ENCODE data around the gene RPS16. TPM values are rescaled to one million over a fixed set of nuclear protein-coding genes. Genes with fewer than 3 reads are reported as not detected.
A peak's percentile ranks its signal among the peaks of the same experiment; 100 is the strongest.

Gene RPS16
- total and polyA plus RNA-seq, 9 of the 15 experiments (the other 6 are each of a cell fraction or from before 2014, with no cell fraction given): 82.6 to 3,671 (median 2,204) TPM

DNA sequence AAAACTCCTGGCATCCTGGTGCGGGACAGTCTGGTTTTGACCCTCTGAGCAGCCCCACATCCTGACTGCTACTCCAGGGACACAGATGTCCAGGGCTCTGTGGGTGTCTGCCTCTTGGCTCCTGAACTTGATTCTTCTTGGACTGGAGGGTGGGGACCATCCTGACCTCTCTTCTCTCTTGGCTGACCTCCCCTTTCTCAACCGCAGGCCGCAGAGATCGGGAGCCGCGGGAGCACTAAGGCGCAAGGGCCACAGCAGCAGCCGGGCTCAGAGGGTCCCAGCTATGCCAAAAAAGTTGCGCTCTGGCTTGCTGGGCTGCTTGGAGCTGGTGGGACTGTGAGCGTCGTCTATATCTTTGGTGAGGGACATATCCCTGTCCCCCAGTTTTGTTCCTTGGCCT is 45.9 kb upstream of the RPS16 start:
- WGBS (ENCODE audit: insufficient coverage, low coverage, missing lambda C conversion rate): 12% methylated on average over 10 of the region's 11 CpGs
- in situ Hi-C loops (cut with MboI): no loop called here
- Histone ChIP-seq H3K36me3 (ENCODE audit: control insufficient read depth, insufficient read depth, low read length) (peaks cover 53% of the 10 kb centered on the region), H3K4me1 (replicated peaks in 1 of 2; ENCODE audit: control insufficient read depth in 2 of 2, insufficient read depth in 2 of 2, low read length in 2 of 2) (peaks cover 10 to 17% of the 10 kb centered on the region in 2 experiments; a peak in 4 of 5 replicates), H2AFZ (ENCODE audit: low read depth, low read length) (no peak overlapping the region), H3K9ac (ENCODE audit: insufficient read depth in 1 of 2, low read depth in 2 of 2, low read length in 2 of 2) (peak overlapping the region; percentile 98 to 99), H3K9me3 (replicated peaks; ENCODE audit: control insufficient read depth, insufficient read depth, low read depth, low read length) (no peaks in the 10 kb centered on the region), H3K27ac (ENCODE audit: extremely low read depth, low read depth, low read length) (peak overlapping the region; percentile 92), H3K4me3 (peak overlapping the region; percentile 94), H3K27me3 (ENCODE audit: control insufficient read depth in 2 of 2, insufficient read depth in 2 of 2, low read length in 2 of 2) (no peaks in the 10 kb centered on the region), H3K4me2 (ENCODE audit: insufficient read depth, low read length) (peak overlapping the region; percentile 92), H3K79me2 (ENCODE audit: control insufficient read depth, insufficient read depth, low read length) (peaks cover 35% of the 10 kb centered on the region), H3K9me1 (ENCODE audit: control insufficient read depth, insufficient read depth, low read length) (no peaks in the 10 kb centered on the region), H4K20me1 (replicated peaks; ENCODE audit: control insufficient read depth, insufficient read depth, low read length) (0 out of 2 replicates have a peak, but pooled peaks cover 9% of the 10 kb centered on the region)
- FAIRE-seq (no peak), DNase-seq (ENCODE audit: extremely low read depth in 1 of 4, low spot score in 3 of 4) (peak in 1 of 4 experiments; percentile 54), ATAC-seq (no peak)
- TF ChIP-seq FOSL1 (tag; conservative IDR thresholded peaks at IDR 0.05) (no peak), SMC3 (conservative IDR thresholded peaks at IDR 0.05; ENCODE audit: insufficient read depth, low read depth, low read length) (no peak), ZC3H8 (IDR thresholded peaks at IDR 0.05) (no peak), ZNF232 (CRISPR knock-in tag; IDR thresholded peaks at IDR 0.05) (0 out of 2 replicates have a peak, but pooled peaks have one; percentile 49), CREM (IDR thresholded peaks at IDR 0.05; ENCODE audit: low read depth) (no peak), E2F4 (CRISPR knock-in tag; IDR thresholded peaks at IDR 0.05; ENCODE audit: low read depth) (no peak)
- TF ChIP-seq, protein P1, sequence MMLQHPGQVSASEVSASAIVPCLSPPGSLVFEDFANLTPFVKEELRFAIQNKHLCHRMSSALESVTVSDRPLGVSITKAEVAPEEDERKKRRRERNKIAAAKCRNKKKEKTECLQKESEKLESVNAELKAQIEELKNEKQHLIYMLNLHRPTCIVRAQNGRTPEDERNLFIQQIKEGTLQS (IDR thresholded peaks at IDR 0.05): no peak
- TF ChIP-seq, protein P1 (CRISPR knock-in tag; conservative IDR thresholded peaks at IDR 0.05): no peak
- ChIA-PET CTCF (ENCODE audit: low intra/inter-chr PET ratio) (no interaction called here), POLR2A (interaction anchor here (1.0 to 1.5 kb wide), 2 partner anchors 22 to 30 kb away, joined by 4 to 5 read pairs; no protein-coding TSS in a partner anchor)
- no TSS peak for BruUV-seq (replicated peaks)
- intact Hi-C loops (cut with micrococcal nuclease): loop anchor here (2.0 to 5.0 kb wide), 2 partner anchors 17 to 34 kb away; partner anchors contain the start of genes DLL3 and SUPT5H

Measured in K562 (cell line).